Amniotic stem cell (primary cell): ENCODE data around the gene FATE1.

Experiments used
- DNase-seq: peaks from one replicate; lab custom pipeline; 2025; lab: John Stamatoyannopoulos, UW

The FATE1 gene

DNA sequence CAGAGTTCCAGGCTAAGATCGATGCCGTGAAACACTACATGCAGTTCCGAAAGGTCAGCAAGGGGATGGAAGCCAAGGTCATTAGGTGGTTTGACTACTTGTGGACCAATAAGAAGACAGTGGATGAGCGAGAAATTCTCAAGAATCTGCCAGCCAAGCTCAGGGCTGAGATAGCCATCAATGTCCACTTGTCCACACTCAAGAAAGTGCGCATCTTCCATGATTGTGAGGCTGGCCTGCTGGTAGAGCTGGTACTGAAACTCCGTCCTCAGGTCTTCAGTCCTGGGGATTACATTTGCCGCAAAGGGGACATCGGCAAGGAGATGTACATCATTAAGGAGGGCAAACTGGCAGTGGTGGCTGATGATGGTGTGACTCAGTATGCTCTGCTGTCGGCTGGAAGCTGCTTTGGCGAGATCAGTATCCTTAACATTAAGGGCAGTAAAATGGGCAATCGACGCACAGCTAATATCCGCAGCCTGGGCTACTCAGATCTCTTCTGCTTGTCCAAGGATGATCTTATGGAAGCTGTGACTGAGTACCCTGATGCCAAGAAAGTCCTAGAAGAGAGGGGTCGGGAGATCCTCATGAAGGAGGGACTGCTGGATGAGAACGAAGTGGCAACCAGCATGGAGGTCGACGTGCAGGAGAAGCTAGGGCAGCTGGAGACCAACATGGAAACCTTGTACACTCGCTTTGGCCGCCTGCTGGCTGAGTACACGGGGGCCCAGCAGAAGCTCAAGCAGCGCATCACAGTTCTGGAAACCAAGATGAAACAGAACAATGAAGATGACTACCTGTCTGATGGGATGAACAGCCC, 28.0 kb downstream of the FATE1 start:
- DNase-seq, result no peak

GRCh38 chrX:151745651-151746050, 29.8 kb downstream of the FATE1 start:
- no peak for DNase-seq

DNA sequence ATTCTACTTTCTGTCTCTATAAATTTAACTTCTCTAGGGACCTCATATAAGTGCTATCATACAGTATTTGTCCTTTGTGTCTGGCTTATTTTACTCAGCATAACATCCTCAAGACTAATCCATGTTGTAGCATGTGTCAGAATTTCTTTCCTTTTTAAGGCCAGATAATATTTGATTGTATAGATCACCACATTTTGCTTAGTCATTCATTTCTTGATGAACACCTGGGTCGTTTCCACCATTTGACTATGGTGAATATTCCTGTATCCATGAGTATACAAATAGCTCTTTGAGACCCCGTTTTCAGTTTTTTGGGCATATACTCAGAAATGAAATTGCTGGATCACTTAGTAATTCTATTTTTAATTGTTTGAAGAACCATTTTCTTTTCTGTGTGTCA, 30.7 kb downstream of the FATE1 start:
- DNase-seq, result no peak

DNA sequence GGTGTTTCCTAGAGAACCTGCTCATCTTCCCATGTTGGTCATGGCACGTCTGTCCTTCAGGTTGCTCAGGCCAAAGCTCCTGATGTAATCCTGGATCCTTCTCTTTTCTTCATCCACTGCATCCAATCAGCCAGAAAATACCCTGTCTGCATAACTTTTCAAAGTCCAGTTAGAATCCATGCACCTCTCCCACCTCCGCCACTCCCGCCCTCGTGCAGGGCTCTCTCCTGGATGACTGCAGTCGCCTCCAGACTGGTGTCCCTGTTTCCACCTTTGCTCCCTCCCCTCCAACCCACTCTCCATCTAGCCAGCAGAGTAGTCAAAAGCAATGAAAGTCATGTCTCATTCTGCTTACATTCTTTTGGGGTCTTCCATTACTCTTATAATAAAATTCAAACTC, 34.7 kb downstream of the FATE1 start:
- no peak for DNase-seq

DNA sequence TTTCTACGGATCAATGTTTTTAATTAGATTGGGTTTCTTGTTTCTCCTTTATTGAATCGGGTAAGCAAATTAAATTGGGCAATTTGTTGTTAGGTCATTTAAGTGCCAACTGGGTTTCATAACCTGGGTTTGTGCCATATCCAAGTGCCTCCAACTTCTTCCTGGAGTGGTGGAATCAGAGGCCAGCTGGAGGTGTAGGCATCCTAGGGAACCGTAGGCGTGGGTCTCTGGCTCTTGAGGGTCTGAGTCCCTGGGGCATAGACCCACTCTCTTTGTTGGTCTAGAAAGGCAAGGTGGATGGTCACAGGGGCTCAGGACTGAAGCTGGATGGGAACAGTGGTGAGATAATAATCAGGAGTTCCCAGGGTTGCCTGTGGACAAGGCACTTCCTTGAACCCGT, 37.0 kb downstream of the FATE1 start:
- no peak for DNase-seq

DNA sequence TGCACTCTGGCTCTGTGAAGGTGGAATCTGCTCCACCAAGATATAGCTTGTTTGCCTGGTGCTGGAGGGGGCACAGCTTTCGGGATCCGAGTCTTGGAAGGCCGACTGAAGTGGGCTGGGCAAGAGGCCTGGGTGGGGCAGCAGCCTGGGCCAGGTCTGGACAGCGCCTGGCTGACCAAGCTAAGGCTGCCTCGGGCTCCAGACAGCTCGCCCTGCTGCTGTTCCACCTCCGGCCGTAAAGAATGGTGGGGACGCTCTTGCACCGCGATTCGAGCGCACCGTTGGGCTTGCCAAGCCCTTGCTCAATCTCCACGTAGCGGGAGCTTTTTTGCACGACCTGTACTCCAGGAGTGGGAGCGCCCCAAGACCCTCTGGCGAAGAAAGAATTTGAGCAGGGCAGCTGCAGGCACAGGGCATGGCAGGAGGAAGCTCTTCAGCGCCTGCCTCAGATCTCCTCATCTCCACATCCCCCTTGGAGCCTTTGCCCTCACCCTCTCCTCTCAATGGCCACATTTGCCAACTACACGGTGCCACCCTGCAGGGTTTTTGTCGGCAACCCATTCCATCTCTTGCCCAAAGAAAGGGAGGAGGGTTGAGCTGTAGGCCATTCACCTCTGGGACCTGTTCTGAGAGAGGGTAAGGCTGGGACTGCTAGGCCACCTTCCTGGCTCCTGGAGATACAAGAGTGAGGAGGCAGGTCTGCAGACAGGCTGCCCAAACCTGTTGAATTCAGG, 37.6 kb downstream of the FATE1 start:
- peak; percentile 14 for DNase-seq

GRCh38 chrX:151754047-151754429, 38.2 kb downstream of the FATE1 start:
- peak; percentile 29 for DNase-seq

GRCh38 chrX:151754641-151755215, 38.9 kb downstream of the FATE1 start:
- DNase-seq, result no peak

DNA sequence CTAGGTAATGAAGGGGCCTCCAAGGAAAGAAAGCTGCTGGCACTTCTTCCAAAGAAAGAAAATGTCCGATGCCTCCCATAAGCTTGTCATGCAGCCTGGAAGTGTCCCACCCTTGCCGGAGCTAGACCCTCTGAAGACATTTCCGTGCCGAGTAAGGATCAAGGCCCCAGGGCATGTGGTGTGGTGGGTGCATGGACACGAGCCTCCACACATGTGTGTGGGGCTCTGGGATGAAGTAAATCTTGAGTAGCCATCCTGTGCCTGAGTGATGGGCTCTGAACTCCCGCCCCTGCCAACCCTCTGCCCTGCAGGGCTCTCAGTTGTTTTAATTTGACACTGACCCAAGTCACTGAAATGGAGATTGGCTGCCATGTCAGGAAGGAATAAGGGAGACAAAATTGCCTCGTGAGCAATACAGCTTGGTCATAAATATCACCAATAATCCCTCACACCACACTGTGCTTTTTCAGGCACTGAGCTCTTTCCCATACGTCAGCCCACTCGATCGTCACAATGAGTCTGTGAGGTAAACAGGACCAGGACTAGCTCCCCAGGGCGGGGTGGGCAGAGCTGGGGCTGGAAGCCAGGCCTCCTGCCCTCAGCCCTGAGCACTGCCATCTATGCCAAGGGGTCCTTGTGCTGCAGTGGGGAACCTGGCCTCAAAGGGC, 43.3 kb downstream of the FATE1 start:
- DNase-seq, result no peak

DNA sequence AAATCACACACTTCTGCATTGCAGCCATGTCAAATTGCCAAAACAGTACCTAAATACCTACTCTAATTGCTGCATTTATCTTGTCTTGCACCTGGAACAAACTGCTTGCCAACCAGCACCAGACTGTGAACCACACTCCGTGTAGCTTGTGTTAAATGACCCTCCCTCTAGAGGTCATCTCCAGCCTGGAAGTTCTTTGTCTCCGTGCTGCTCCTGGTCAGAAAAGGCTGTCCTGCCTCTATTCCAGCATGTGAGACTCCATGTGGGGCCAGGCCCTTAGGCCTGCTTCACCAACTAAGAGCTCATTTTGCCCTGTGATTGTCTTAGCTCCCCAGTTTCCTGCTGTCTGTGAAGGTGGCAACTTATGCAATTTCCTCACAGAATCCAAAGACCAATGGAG, 47.0 kb downstream of the FATE1 start:
- no peak for DNase-seq

DNA sequence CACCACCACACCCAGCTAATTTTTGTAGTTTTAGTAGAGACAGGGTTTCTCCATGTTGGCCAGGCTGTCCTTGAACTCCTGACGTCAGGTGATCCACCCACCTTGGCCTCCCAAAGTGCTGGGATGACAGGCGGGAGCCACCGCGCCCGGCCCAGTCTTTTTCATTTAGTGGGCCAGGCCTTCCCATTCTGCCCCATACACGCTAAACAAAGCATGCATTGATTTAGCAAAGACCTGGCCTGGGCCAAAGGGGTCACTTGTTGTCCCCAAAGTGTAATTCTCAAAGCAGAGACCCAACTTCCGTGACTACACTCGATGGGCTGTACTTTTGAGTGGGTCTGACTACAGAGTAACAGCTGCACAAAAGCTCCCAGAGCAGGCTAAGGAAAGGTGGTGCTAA, 47.9 kb downstream of the FATE1 start:
- no peak for DNase-seq

DNA sequence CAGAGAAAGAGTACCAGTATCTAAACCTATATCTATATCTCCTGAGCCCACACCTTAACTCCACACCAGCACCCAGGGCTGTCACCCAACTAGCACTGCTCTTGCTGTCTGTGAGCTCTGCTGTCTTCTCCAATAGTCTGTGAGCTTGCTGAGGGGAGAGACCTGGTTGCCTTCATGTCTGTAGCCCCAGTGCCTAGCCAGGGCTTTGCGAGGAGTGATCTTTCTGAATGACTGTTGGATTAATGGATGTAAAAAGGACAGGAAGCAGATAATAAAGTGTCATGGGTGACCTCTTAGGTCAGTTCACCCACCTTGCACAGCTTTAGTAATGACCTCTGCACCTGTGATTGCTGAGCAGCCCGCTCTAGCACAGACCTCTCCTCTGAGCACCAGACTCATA, 49.2 kb downstream of the FATE1 start:
- DNase-seq, result no peak

GRCh38 chrX:151771726-151772125, 55.9 kb downstream of the FATE1 start:
- no peak for DNase-seq
